ENCODE results near the gene SAMD4A. TPM values are rescaled to one million over a fixed set of nuclear protein-coding genes. Genes with fewer than 3 reads are reported as not detected.
A peak's percentile ranks its signal among the peaks of the same experiment; 100 is the strongest.

Gene SAMD4A
- total RNA-seq, 1 experiment from 2014 or later = 17.8 TPM

GRCh38 chr14:54565785-54566409, 1.0 kb upstream of the SAMD4A start:
- peak; percentile 91 for DNase-seq (ENCODE audit: low read depth)

- peak; percentile 67 for DNase-seq (ENCODE audit: low read depth)
Observed at GRCh38 chr14:54567224-54567638, 303 bp downstream of the SAMD4A start.

GRCh38 chr14:54567639-54568561, 972 bp downstream of the SAMD4A start:
- peak; percentile 72 for DNase-seq (ENCODE audit: low read depth)

GRCh38 chr14:54568821-54569595, 2.1 kb downstream of the SAMD4A start:
- peak; percentile 37 for DNase-seq (ENCODE audit: low read depth)

DNA sequence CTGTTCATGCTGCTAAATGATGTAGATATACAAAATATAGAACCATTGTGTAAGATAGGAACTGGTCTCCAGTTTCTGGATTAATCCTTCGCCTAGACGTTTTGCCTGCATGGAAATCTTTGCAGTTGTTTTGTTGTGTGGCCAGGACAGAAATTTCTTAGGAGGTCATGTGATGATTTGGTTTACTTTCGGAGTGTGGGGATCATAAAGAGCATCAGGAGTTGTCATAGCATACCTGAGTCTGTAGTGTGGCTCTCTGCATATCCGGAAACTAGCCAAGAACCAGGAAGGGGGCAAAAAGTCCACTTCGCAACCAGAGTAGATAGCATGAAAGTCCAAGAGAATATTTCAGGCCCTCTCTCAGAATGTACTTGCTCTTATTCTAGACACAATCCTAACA, 3.1 kb downstream of the SAMD4A start:
- DNase-seq (ENCODE audit: low read depth) = no peak

DNA sequence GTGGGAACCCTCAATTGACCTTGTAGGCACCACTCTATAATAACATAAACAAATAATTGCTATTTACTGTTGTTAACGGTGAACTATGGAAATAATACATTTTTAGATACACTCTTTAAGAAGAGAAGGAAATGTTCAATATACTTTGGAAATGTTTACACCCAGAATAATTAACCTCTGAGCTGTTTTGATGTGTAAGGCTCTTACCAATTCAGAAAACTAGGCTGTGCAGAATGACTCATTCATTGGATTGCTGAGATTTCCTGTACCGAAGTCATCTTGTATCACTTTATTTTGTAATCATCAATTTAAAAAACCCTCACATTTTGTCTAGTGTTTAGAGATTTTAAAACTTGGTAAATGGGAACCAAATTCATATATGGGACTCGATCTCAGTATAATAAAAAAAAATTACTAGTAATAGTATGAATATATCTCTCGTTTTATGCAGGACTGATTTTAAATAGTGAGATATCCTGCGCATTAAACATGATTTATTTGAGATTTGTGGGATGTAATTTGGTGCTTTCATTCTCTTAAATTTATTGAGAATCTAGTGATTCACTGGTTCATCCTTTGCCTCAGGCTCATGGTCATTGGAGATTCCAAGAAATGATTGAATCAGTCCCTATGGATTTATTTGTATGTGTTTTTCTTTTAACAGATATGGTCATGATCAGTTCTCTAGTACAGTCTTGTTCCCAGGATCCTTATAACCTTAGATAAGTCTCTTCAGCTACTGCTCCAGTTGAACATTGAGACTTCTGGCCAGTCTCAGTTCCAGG, 3.9 kb downstream of the SAMD4A start:
- DNase-seq (ENCODE audit: low read depth) = peak; percentile 62

DNA sequence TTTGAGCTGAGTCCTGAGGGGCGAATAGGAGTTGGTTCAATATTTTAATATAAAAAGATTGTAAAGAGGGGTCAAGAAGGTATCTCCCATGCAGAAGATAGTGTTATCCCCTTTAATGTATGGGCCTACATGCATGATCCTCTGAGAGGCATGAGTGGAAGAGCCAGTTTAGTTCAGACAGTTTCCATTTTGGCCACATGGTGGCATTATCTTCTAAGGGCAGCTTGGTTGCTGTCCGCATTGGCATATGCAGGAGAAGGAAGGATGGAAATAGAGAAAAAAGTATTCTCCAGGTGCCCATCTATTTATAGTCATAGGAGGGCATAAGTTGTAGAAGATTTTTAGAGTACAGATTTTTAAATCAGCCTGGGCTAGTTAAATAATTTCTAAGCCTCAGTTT, 5.4 kb downstream of the SAMD4A start:
- DNase-seq (ENCODE audit: low read depth) = peak; percentile 41

DNA sequence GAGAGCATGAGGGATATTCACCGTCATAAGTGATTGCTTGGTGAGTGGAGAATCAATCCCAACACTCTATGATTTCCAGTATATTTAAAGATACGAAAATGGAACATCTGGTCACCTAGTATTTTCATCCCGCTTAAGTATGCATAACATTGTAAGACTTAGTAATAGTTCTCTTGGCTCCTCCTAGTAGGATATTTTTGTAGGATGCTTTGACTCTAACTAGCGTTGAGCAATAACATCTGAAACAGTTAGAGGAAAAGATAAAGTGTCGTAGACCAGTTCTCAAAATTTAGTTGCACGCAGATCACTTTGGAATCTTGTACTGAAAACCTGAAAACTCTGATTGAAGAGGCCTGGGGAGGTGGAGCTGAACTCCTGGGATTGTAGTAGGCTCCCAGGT, 7.6 kb downstream of the SAMD4A start:
- DNase-seq (ENCODE audit: low read depth) = no peak

GRCh38 chr14:54577494-54577893, 10.6 kb downstream of the SAMD4A start:
- DNase-seq (ENCODE audit: low read depth) = no peak

- DNase-seq (ENCODE audit: low read depth) = no peak
Observed at GRCh38 chr14:54577977-54578376, 11.0 kb downstream of the SAMD4A start.

GRCh38 chr14:54579621-54580020, 12.7 kb downstream of the SAMD4A start:
- no peak for DNase-seq (ENCODE audit: low read depth)

- no peak for DNase-seq (ENCODE audit: low read depth)
Observed at GRCh38 chr14:54580933-54581332, 14.0 kb downstream of the SAMD4A start.

GRCh38 chr14:54582334-54582733, 15.4 kb downstream of the SAMD4A start:
- no peak for DNase-seq (ENCODE audit: low read depth)

DNA sequence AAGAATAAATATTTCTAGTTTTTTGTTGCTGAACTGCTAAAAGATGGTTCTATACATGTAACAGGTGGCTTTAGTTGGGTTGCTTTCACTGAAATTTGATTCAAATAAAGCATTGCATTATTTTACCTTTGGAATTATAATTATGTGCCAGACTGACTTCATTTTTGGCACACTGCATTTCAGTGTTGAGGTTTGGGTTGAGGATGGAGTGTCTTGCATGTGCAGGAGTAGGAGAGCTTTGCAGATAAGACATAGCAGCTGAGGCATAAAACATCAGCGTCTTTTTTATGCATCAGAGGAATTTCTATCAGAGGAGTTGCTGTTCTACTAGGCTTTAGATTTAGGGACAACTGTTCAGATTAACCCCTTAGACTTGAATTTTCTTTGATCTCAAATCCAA, 17.2 kb downstream of the SAMD4A start:
- DNase-seq (ENCODE audit: low read depth) = no peak

DNA sequence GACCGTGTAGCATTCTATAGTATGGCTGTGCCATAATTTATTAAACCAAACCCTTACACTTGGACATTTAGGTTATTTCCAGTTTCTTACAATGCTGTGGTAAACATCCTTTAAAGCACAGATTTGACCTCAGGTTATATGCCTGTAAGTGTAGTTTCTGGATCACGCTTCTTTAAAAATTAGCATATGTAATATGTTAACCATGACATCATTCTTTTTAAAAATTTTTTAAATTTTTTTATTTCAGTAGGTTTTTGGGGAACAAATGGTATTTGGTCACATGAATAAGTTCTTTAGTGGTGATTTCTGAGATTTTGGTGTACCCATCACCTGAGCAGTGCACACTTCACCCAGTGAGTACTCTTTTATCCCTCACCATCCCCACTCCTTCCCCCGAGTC, 18.3 kb downstream of the SAMD4A start:
- DNase-seq (ENCODE audit: low read depth) = no peak

DNA sequence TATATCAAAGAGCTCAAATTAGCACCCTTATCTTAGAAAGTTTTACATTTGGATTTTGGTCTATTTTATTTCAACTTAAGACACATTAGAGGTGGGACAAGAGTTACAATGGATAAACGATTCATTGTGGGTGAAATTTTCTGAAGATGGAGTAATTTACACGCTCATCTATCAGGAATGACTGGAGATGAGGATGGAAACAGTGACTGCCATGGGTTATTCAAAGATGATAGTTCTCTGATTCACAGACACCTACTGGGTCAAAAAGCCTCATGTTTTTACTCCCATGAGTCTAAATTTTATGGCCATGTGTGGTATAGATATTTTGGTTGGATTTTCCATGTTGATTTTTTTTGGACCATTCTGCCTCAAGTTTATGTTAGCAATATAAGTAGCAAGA, 22.1 kb downstream of the SAMD4A start:
- DNase-seq (ENCODE audit: low read depth) = peak; percentile 45

DNA sequence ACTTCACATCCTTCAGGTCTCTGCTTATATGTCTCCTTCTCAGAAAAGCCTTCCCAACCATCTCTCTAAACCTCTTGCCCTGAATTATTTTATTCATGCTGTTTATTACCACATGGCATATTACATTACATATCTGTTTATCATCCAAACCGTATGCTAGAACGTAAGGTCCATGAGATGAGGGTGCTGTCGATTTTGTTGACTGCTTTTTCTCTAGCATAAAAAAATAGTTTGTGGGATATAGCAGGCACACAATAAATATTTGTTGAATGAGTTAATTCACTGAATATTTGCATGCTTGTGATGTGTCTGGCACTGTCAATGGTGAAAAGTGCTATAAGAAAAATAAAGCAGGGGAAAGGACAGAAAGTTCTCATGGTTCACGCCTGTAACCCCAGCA, 22.9 kb downstream of the SAMD4A start:
- no peak for DNase-seq (ENCODE audit: low read depth)

- DNase-seq (ENCODE audit: low read depth) = no peak
Observed at GRCh38 chr14:54590481-54590880, 23.6 kb downstream of the SAMD4A start.

DNA sequence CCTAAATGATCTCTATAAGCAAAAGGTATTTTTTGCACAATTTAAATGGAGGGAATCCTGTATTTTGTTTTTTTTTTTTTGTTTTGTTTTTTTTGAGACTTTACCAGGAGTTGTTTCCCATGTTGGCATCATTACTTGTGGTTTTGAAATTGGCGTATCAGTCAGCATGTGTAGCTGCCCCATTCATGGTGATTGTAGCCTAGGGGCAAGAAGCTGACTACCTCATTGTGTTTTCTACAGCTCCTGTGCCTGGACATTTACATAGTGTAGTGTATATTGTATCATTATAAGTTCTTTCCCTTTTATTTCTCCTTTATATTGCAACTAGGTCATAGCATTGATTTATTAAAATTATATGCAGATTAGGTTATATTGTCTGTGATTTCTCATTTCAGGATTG, 24.5 kb downstream of the SAMD4A start:
- peak; percentile 80 for DNase-seq (ENCODE audit: low read depth)

DNA sequence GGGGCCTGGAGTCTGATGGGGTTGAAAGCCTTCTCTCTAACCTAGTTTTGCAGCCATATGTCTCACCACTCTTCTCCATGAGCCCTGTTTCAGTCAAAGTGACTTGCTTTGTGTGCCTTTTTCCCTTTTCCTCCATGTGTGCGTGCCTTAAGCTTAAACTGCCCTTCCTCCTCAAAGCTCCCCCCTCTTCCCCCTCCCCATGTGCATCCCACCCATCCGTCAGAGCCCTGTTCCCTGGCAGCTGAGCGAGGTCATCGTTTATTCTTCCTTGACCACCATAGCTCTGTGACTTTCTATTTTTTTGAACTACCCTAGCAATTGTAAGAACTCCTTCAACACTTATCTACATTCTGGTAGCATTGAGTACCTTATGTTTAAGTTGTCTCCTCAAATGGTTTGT, 24.9 kb downstream of the SAMD4A start:
- no peak for DNase-seq (ENCODE audit: low read depth)

DNA sequence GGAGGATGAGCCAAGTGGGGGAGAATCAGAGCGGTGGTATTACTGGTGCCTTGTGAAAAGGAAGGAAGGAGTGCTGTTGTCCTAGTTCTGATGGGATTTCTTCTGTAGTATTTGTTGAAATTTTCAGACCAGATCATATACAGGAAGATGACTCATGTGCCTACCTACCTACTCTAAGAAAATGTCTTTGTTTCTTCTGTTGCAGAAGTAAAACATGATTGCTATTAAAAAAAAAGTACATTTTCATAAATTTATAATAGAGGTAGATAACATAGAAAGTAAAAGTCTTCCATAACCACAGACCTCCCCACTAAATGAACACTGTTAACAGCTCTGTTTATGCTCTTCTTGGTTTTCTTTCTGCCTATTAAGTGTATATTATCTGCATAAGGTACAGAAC, 26.9 kb downstream of the SAMD4A start:
- peak; percentile 57 for DNase-seq (ENCODE audit: low read depth)

- DNase-seq (ENCODE audit: low read depth) = no peak
Observed at GRCh38 chr14:54594537-54594936, 27.6 kb downstream of the SAMD4A start.

Data from Daoy (cell line).